Stimulated activated CD4-positive, alpha-beta T cell treated with anti-CD3 and anti-CD28 coated beads, Interleukin-1b, Interleukin-23, amount 100 ng/mL, for 4 hours (primary cell): ENCODE results near the gene MAP2K5.

Experiments
- DNase-seq, 2 donors: peaks; one replicate each; pipeline ENCODE4 v3.0.0-alpha.2; 2020; ENCODE audit warnings: low read depth in 2 of 2

Gene MAP2K5

GRCh38 chr15:67758619-67759300, 216.3 kb downstream of the MAP2K5 start:
- DNase-seq, result no peak

GRCh38 chr15:67760901-67761300, 218.4 kb downstream of the MAP2K5 start:
- DNase-seq, result no peak

- no peak for DNase-seq
Observed at GRCh38 chr15:67761343-67761742, 218.8 kb downstream of the MAP2K5 start.

GRCh38 chr15:67762610-67763368, 220.3 kb downstream of the MAP2K5 start:
- DNase-seq, result peak; percentile 40 to 41

GRCh38 chr15:67765701-67766100, 223.2 kb downstream of the MAP2K5 start:
- DNase-seq, result no peak

GRCh38 chr15:67766968-67767367, 224.5 kb downstream of the MAP2K5 start:
- DNase-seq, result no peak

GRCh38 chr15:67768313-67768977, 225.9 kb downstream of the MAP2K5 start:
- DNase-seq, result no peak

- no peak for DNase-seq
Observed at GRCh38 chr15:67769497-67770357, 227.2 kb downstream of the MAP2K5 start.

- DNase-seq, result no peak
Observed at GRCh38 chr15:67770358-67770628, 227.8 kb downstream of the MAP2K5 start.

- no peak for DNase-seq
Observed at GRCh38 chr15:67771189-67771800, 228.8 kb downstream of the MAP2K5 start.

GRCh38 chr15:67774626-67775025, 232.1 kb downstream of the MAP2K5 start:
- no peak for DNase-seq

GRCh38 chr15:67775250-67775649, 232.7 kb downstream of the MAP2K5 start:
- no peak for DNase-seq

GRCh38 chr15:67775998-67776397, 233.5 kb downstream of the MAP2K5 start:
- no peak for DNase-seq

GRCh38 chr15:67776600-67776999, 234.1 kb downstream of the MAP2K5 start:
- no peak for DNase-seq

GRCh38 chr15:67777071-67777470, 234.6 kb downstream of the MAP2K5 start:
- DNase-seq, result no peak

GRCh38 chr15:67777773-67778172, 235.3 kb downstream of the MAP2K5 start:
- no peak for DNase-seq

GRCh38 chr15:67778968-67779548, 236.6 kb downstream of the MAP2K5 start:
- no peak for DNase-seq

- DNase-seq, result no peak
Observed at GRCh38 chr15:67779549-67780111, 237.1 kb downstream of the MAP2K5 start.

GRCh38 chr15:67781061-67781460, 238.6 kb downstream of the MAP2K5 start:
- no peak for DNase-seq

- no peak for DNase-seq
Observed at GRCh38 chr15:67781907-67782690, 239.6 kb downstream of the MAP2K5 start.
